Natural killer cell treated with Interleukin-12 subunit alpha and Interleukin-12 subunit beta and Interleukin-15 and Interleukin-18, amount 100 ng/mL, for 72 hours (primary cell): Measurements from ENCODE around the gene GPR26. TPM values are rescaled to one million over a fixed set of nuclear protein-coding genes. Genes with fewer than 3 reads are reported as not detected.

Experiments used
- ATAC-seq, 2 donors: fragments of 150-1000 bp; cut with Tn5 transposase in 1 of 2; sonication (Bioruptor Pico), chemical (Tn5 transposase) in 1 of 2; 2 replicates each; pipeline ENCODE4 v1.10.0; 2021
- DNase-seq: peaks from one replicate; pipeline ENCODE4 v3.0.0; 2022; ENCODE audit warnings: low spot score
- H3K27ac Mint-ChIP-seq, 2 donors: 1 replicate in 1 of 2; 2 replicates in 1 of 2; pipeline ENCODE4 v1.8.0; 2022; ENCODE audit warnings: mixed read lengths in 2 of 2, mild to moderate bottlenecking in 1 of 2, moderate library complexity in 1 of 2
- H3K27me3 Mint-ChIP-seq, 2 donors: 1 replicate in 1 of 2; 2 replicates in 1 of 2; pipeline ENCODE4 v1.8.0; 2022; ENCODE audit warnings: mixed read lengths in 2 of 2
- H3K36me3 Mint-ChIP-seq: one replicate; pipeline ENCODE4 v1.8.0; 2022; ENCODE audit warnings: mixed read lengths
- H3K4me1 Mint-ChIP-seq, 2 donors: 1 replicate in 1 of 2; 2 replicates in 1 of 2; pipeline ENCODE4 v1.8.0; 2022; ENCODE audit warnings: low read depth in 2 of 2, mixed read lengths in 2 of 2, mild to moderate bottlenecking in 1 of 2
- H3K4me3 Mint-ChIP-seq: one replicate; pipeline ENCODE4 v1.8.0; 2022; ENCODE audit warnings: mixed read lengths
- H3K9me3 Mint-ChIP-seq: 2 replicates; pipeline ENCODE4 v1.8.0; 2022; ENCODE audit warnings: mixed read lengths
- total RNA-seq, 2 donors: library from RNA; stranded (reverse); gene quantifications; one replicate each; pipeline ENCODE4 v1.2.3, GENCODE V29; 2022

GPR26 gene
- total RNA-seq, 2 donors from 2014 or later, result not detected

DNA sequence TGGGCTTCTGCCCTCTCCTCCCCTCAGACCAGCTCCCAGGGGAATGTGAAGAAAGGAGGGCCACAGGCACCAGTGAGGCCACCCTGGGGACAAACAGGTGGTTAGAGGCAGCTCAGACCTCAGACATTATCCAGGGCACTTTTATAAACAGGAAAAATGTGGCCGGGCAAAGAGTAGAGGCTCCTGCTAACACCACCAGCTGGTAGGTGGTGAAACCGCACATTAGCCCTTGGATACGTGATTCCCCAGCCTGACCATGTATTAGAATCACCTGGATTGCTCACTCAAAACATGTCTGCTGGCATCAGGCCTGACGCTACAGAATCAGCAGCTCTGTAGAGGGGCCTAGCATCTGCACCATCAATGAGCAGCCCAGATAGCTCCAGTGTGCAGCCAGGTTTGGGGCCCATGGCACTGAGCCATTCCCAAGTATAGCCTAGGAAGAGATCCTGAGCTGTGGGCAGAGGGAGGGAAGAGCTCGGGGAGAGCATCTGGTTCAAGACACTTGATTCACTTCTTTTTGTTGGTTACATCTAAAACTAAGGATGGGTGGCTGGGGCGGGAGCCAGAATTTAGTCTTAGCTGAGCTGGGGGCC is 37.1 kb downstream of the GPR26 start:
- no peak for DNase-seq
- Mint-ChIP-seq H3K36me3 (no peaks in the 10 kb centered on the region), H3K27ac (no peak overlapping the region), H3K27me3 (peaks cover 12 to 19% of the 10 kb centered on the region in 2 donors), H3K9me3 (no peaks in the 10 kb centered on the region), H3K4me1 (no peaks in the 10 kb centered on the region), H3K4me3 (no peak overlapping the region)
- no peak for ATAC-seq

DNA sequence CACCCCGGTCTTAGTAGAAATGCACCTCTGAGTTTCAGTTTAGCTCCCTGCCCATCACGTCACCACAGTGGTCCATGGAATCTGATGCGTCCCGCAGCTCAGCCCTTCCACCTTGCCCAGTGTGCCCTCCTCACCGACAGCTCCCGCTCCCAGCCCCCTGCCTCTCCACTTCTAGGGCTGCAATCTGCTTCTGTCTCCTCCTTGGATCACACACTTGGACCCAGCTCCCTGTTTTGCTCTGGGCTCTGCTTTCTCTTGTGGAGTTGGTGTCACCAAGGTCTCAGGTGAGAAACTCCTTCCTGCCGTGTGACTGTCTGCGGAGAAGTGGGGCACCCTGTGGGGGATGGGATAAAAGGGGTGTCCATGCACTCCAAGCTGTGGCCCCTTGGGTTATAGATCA is 37.9 kb downstream of the GPR26 start:
- no peaks in the 10 kb centered on the region for H3K4me1 Mint-ChIP-seq
- no peaks in the 10 kb centered on the region for H3K9me3 Mint-ChIP-seq
- no peaks in the 10 kb centered on the region for H3K36me3 Mint-ChIP-seq
- ATAC-seq (no peak), DNase-seq (no peak)
- no peak overlapping the region for H3K4me3 Mint-ChIP-seq
- no peak overlapping the region for H3K27ac Mint-ChIP-seq
- peaks cover 17 to 23% of the 10 kb centered on the region in 2 donors for H3K27me3 Mint-ChIP-seq

DNA sequence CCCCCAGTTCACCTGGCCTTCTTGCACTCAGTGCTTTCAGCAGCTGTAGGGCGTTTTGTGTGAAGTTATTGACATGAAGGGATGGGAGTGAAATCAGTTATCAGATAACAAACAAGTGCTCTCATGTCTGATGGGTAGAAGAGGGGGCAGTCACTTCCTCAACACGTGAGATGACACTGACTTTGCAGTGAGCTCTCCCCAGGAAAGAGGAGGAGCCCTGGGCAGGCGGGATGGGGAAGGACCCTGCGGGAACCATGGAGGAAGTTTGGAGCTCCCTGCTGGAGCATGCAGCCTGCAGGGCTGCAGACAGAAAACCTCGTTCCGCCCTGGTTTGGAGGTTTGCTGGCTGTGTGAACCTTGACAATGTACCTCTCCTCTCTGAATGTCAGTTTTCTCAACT is 38.7 kb downstream of the GPR26 start:
- Mint-ChIP-seq H3K9me3 (no peaks in the 10 kb centered on the region), H3K4me1 (no peaks in the 10 kb centered on the region), H3K36me3 (no peaks in the 10 kb centered on the region), H3K27me3 (peaks cover 17 to 23% of the 10 kb centered on the region in 2 donors), H3K27ac (no peak overlapping the region), H3K4me3 (no peak overlapping the region)
- no peak for DNase-seq
- ATAC-seq, result no peak

DNA sequence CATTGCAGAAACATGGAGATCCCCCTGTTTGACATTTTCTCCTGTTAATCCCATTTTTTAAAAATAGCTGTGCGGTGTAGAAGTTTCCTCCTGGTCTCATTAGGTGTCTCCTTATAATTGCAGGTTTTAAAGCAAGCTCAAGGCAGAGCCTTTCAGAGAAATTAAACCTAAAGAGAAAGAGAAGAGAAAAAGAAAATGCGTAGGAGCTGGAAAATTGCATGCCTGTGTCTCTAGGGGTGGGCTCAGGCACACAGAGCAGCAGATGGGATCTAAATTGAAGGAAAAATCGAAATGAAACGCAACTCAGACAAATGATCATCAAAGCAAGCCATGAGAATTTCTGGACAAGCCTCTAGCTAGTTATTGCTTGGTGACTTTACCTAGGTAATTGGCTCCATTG is 40.1 kb downstream of the GPR26 start:
- no peak overlapping the region for H3K27ac Mint-ChIP-seq
- H3K4me3 Mint-ChIP-seq, result no peak overlapping the region
- no peaks in the 10 kb centered on the region for H3K36me3 Mint-ChIP-seq
- ATAC-seq (no peak), DNase-seq (no peak)
- H3K4me1 Mint-ChIP-seq, result no peaks in the 10 kb centered on the region
- peaks cover 17 to 23% of the 10 kb centered on the region in 2 donors for H3K27me3 Mint-ChIP-seq
- no peaks in the 10 kb centered on the region for H3K9me3 Mint-ChIP-seq

DNA sequence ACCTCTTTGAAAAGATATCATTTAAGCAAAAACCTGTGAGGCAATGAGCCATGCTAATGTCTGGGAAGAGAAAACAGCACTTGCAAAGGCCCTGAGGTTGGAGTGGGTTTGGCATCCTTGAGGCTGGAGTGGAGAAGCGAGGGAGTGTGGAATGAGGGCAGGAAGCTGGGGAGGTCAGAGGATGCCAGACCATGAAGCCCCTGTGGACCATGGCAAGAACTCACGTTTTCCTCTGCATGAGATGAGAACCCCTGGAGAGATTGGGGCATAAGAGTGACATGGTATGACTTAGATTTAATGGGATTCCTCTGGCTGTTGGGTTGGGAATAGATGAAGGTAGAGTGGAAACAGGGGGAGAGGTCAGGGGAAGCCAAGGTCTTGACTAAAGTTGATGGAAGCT is 49.4 kb downstream of the GPR26 start:
- H3K27me3 Mint-ChIP-seq, result peaks cover 21 to 39% of the 10 kb centered on the region in 2 donors
- H3K4me3 Mint-ChIP-seq, result no peak overlapping the region
- no peaks in the 10 kb centered on the region for H3K36me3 Mint-ChIP-seq
- DNase-seq (no peak), ATAC-seq (no peak)
- no peaks in the 10 kb centered on the region for H3K4me1 Mint-ChIP-seq
- no peaks in the 10 kb centered on the region for H3K9me3 Mint-ChIP-seq
- no peak overlapping the region for H3K27ac Mint-ChIP-seq

DNA sequence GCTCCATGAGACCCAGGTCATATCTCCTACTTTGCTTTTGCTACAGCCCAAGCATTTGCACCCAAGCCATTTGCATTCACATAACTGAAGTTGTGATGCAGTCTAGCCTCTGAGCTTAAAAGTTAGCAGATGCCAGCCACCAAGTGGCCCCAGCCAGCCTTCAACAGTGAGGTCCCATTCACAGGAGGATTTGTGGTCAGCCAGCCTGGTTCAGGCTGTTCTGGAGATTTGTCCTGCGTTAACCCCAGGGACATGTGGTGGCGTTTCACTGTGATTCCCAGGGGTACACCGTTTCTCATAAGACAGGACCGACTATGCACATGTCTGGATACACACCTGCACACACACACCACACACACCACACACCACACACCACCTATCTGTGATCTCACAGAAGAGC is 51.2 kb downstream of the GPR26 start:
- peaks cover 24 to 43% of the 10 kb centered on the region in 2 donors for H3K27me3 Mint-ChIP-seq
- DNase-seq (no peak), ATAC-seq (no peak)
- no peaks in the 10 kb centered on the region for H3K4me1 Mint-ChIP-seq
- H3K4me3 Mint-ChIP-seq, result no peak overlapping the region
- no peak overlapping the region for H3K27ac Mint-ChIP-seq
- H3K36me3 Mint-ChIP-seq, result no peaks in the 10 kb centered on the region
- no peaks in the 10 kb centered on the region for H3K9me3 Mint-ChIP-seq

DNA sequence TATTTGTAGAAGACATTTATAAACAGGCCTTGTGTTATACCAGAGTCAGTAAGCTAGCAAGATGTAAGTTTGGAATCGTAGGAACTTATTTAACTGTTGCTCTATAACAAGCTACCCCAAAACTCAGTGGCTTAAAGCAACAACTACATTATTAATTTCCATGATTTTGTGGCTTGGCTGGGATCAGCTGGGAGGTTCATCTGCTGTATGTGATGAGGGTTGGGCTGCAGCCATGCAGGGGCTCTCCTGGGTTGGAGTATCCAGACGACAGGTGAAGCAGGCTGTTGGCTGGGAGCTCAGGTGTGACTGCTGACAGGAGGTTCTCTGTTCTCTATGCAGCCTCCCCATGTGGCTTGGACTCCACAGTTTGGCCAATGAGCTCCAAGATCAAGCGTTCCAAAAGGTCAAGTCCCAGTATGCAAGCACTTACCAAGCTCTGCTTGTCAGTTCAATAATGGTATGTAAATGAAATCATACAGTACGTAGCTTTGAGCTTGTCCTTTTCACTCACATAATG is 52.4 kb downstream of the GPR26 start:
- H3K27me3 Mint-ChIP-seq, result peaks cover 24 to 34% of the 10 kb centered on the region in 2 donors
- no peaks in the 10 kb centered on the region for H3K4me1 Mint-ChIP-seq
- DNase-seq, result no peak
- no peak overlapping the region for H3K27ac Mint-ChIP-seq
- no peaks in the 10 kb centered on the region for H3K9me3 Mint-ChIP-seq
- ATAC-seq, result no peak
- H3K36me3 Mint-ChIP-seq, result no peaks in the 10 kb centered on the region
- no peak overlapping the region for H3K4me3 Mint-ChIP-seq

DNA sequence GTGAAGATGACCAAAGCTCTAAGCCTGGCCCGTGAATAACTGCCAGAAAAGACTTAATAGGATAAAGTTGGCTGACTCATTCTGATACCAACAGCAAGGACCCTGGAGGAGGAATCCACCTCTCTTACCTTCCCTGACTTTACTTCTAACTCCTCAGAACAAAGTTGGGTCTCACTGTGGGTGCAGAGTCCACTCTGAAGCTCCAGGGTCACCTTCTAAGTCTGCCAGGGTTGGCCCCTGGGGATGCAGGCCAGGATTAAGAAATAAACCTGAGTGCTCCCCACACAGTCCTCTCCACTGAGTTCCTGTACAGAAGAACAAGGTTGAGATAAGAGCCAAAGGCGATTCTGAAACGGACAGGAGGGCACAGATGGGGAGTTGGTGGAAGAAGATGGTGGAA is 54.4 kb downstream of the GPR26 start:
- no peak overlapping the region for H3K27ac Mint-ChIP-seq
- H3K9me3 Mint-ChIP-seq, result no peaks in the 10 kb centered on the region
- peaks cover 14 to 16% of the 10 kb centered on the region in 2 donors for H3K27me3 Mint-ChIP-seq
- no peaks in the 10 kb centered on the region for H3K36me3 Mint-ChIP-seq
- ATAC-seq, result no peak
- DNase-seq, result no peak
- no peak overlapping the region for H3K4me3 Mint-ChIP-seq
- H3K4me1 Mint-ChIP-seq, result no peaks in the 10 kb centered on the region

DNA sequence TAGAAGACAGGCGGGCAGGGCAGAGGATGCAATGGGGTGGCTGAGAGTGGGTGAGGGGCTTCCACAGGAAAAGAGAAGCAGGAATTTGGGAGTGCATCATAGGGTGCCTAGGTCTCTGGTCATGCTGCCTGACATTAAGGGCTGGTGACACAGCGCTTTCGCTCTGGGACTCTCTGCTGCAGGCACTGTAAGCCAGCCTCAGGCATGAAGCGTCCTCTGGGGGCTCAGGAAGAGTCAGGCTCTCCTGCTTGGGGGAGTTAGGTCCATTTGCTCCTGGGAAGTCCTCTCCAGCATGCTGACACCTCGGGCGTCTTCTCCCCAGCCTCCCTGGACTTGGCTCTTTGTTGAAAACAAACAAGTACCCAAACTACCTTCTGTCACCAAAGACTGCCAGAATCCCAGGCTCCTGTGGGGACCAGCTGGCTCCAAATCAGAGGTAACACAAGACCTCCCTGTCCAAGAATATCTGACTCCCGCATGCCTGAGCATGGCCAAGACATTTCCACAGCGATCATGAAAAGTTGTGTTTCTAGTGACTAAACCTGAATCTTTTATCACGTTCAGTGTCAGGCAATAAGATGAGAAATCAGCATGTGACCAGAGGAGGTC is 55.4 kb downstream of the GPR26 start:
- DNase-seq (no peak), ATAC-seq (no peak)
- H3K36me3 Mint-ChIP-seq, result no peaks in the 10 kb centered on the region
- H3K27me3 Mint-ChIP-seq, result peaks cover 7 to 12% of the 10 kb centered on the region in 2 donors
- H3K27ac Mint-ChIP-seq, result no peak overlapping the region
- H3K4me1 Mint-ChIP-seq, result no peaks in the 10 kb centered on the region
- H3K4me3 Mint-ChIP-seq, result no peak overlapping the region
- no peaks in the 10 kb centered on the region for H3K9me3 Mint-ChIP-seq

DNA sequence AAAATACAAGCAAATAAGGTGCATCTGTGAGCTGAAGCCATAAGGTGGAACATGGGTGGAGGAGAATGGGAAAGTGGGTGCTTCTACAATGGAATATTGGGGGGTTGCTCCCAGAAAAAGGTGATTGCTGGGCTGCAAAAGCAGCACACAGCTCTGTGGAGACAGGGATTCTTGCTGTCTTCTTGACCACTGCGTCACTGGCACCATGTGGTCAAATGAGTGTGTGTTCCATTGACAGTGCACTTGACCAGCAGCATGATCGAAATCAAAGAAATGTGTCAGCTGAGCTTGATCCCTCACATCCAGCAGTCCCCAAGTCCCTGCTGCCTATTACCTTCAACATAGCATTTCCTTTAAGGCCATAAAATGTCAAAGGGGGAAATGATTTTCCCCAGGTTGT is 56.2 kb downstream of the GPR26 start:
- no peaks in the 10 kb centered on the region for H3K9me3 Mint-ChIP-seq
- no peak overlapping the region for H3K27ac Mint-ChIP-seq
- no peak for ATAC-seq
- H3K36me3 Mint-ChIP-seq, result no peaks in the 10 kb centered on the region
- H3K4me3 Mint-ChIP-seq, result no peak overlapping the region
- DNase-seq, result no peak
- peaks cover 7 to 11% of the 10 kb centered on the region in 2 donors for H3K27me3 Mint-ChIP-seq
- no peaks in the 10 kb centered on the region for H3K4me1 Mint-ChIP-seq

DNA sequence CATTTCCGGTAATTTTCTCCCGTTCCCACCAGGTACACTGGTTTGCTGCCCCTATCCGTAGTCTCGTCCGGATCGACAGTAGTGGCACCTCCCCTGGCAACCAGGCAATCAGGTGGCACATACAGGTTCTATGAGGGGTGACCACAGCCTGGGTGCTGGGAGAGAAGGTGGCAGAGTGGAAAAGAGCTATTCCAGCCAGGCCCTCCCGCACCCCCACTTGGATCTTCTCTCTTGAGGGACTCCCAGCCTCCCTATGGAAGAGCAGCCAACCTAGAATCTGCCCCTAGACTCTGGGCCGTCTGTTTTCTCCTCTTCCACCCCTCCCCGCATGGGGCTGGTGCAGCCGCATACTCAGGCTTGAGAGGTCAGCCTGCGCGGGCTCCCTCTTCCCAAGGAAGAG is 58.6 kb downstream of the GPR26 start:
- no peak for DNase-seq

DNA sequence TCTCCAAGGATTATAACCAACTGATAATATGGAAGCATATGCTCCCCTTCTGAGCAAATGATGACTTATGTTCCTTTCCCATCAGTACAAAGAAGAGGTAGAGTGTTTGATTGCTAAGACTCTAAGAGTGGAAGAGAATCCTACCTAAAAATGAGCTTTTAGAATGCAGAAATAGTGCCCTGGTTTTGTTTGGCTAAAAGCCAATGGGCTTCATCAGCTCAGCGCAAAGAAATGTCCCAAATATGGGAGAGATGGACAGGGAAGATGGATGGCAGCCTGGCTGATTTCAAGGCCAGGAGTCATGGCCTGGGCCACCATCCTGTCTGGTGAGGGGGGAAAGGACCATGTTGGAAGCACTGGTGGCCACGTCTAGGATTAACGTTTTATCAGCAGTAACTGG is 60.2 kb downstream of the GPR26 start:
- no peaks in the 10 kb centered on the region for H3K9me3 Mint-ChIP-seq
- H3K27ac Mint-ChIP-seq, result no peak overlapping the region
- ATAC-seq (no peak), DNase-seq (no peak)
- peaks cover 7 to 8% of the 10 kb centered on the region in 2 donors for H3K27me3 Mint-ChIP-seq
- no peak overlapping the region for H3K4me3 Mint-ChIP-seq
- H3K36me3 Mint-ChIP-seq, result no peaks in the 10 kb centered on the region
- H3K4me1 Mint-ChIP-seq, result no peaks in the 10 kb centered on the region

More for the DNA sequence above, 58.6 kb downstream of the GPR26 start:
- peak in 1 of 2 donors; percentile 37 for ATAC-seq
- H3K4me3 Mint-ChIP-seq, result no peak overlapping the region
- H3K36me3 Mint-ChIP-seq, result no peaks in the 10 kb centered on the region
- H3K27me3 Mint-ChIP-seq, result peaks cover 7 to 11% of the 10 kb centered on the region in 2 donors
- H3K4me1 Mint-ChIP-seq, result no peaks in the 10 kb centered on the region
- no peak overlapping the region for H3K27ac Mint-ChIP-seq
- H3K9me3 Mint-ChIP-seq, result no peaks in the 10 kb centered on the region

DNA sequence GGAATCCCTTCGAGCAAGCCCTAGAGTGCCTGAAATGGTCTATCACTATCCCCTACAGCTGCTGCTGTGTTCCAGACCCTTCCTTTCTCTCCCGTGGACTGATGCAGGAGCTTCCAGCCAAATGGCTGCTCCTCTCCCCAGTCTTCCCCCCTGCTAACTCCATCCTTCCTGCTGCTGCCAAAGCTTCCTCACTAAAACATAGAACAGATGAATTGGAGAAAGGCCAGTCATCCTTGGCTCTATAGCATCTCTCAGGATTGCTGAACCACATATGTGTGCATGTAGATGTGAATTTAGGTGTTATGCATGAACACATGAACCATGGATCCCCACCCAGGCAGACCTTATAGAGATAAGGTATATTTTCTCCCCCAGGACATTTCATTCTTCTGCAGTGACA is 60.7 kb downstream of the GPR26 start:
- H3K36me3 Mint-ChIP-seq, result no peaks in the 10 kb centered on the region
- no peak overlapping the region for H3K4me3 Mint-ChIP-seq
- H3K4me1 Mint-ChIP-seq, result no peaks in the 10 kb centered on the region
- no peak for ATAC-seq
- no peaks in the 10 kb centered on the region for H3K9me3 Mint-ChIP-seq
- no peak for DNase-seq
- no peak overlapping the region for H3K27ac Mint-ChIP-seq
- peaks cover 6% of the 10 kb centered on the region in 2 donors for H3K27me3 Mint-ChIP-seq

DNA sequence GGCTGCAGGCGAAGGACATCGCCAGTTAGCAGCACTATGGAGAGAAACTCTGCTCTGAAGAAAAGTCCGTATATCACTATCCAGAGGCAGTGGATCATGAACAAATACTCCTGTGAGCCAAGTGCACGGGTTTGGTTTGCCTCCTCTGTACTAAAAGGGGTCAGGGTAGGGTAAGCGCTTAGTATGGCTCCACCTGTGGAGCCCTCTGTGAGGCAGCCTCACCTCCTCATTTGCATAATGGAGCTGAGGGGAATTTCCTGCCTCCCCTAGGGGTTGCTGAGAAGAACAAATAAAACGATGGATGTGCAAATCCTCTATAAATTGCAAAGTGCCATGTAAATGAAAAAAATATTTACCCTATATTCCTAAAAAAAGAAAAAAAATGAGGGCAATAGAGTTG is 63.4 kb downstream of the GPR26 start:
- Mint-ChIP-seq H3K9me3 (no peaks in the 10 kb centered on the region), H3K36me3 (no peaks in the 10 kb centered on the region), H3K27me3 (peaks cover 0 to 10% of the 10 kb centered on the region in 2 donors), H3K4me1 (no peaks in the 10 kb centered on the region), H3K27ac (no peak overlapping the region), H3K4me3 (no peak overlapping the region)
- DNase-seq (no peak), ATAC-seq (no peak)
